GM18868 (cell line): Measurements from ENCODE around the gene ADPRH.
"Not testable (repeated sequence)": the region's sequence is repeated elsewhere in the genome, so short reads cannot be mapped to it uniquely, and the experiment has no call there.

Experiments used
- ATAC-seq: cut with Tn5 transposase; IDR thresholded peaks from one replicate; pipeline ENCODE4 v1.9.1; 2021; ENCODE audit warnings: mild to moderate bottlenecking, moderate library complexity; ENCODE audit not compliant: unreplicated experiment

ADPRH gene

DNA sequence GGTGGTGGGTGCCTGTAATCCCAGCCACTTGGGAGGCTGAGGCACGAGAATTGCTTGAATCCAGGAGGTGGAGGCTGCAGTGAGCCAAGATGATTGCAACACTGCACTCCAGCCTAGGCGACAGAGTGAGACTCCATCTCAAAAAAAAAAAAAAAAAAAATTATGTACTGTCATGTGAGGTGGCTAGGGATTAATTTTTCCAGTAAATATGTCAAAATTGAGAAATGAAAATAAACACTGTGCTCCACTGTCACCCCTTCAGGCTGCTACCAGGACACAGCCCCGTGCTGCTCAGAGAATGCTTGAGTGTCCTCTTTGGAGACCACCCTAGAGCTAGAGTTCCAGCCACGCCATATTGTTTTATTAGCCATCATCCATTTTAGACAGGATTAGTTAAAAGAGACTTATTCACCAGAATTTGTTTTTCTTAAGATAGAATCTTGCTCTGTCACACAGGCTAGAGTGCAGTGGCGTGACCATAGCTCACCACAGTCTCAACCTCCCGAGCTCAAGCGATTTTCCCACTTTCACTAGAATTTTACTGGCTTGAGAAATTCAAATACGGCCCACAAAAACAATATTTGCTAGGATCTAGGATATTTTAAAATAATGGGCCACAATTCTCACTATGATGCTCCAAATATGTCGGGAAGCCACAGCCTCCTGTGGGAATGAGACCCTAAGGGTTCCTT is 20.5 kb upstream of the ADPRH start:
- no peak for ATAC-seq

DNA sequence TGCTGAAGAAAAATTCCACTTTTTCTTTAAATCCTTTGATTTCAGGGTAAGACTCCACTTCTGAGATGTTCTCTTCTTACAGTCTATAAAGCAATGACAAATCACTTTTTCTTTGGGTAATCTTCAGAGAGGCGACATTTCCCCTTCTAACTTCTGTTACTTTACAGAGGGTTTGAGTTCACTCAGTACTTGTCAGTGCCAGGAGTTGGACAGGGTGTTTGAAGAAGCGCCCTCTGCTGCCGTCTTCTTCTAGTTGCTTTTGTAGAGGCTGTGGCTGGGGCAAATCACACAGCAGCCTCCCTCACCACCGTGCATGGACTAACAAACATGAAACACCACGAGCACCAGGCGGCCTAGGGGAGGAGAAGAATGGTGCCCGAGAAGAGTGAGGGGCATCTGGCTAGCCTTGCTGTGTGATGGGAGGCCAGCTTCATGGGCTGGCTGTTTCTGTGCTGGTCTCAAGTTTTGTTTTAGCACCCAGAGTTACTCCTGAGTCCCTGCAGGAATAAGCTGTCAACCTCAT is 19.8 kb upstream of the ADPRH start, which contains the start of gene CD80:
TSS of gene CD80 (minus strand) at position 174 of the 523 bp plus-strand sequence. CDS start 1,886 bp downstream, outside the sequence.
- peak; percentile 54 for ATAC-seq

DNA sequence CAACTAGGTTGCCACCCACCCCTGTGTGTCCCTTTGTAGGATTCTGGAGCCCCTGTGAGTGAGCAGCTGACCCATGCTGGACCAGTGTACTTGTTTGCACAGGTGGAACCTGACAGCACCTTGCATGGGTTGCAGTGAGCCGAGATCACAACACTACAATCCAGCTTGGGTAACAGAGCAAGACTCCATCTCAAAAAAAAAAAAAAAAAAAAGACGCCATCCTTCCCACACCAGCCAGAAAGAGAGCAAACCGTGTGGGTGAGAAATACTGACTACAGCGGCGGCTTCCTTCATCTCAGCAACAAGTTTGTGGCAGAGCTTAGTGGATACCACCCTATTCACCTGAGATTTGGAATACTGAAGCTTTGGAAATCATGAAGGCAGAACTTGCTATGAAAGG is 19.1 kb upstream of the ADPRH start:
- ATAC-seq: no peak

DNA sequence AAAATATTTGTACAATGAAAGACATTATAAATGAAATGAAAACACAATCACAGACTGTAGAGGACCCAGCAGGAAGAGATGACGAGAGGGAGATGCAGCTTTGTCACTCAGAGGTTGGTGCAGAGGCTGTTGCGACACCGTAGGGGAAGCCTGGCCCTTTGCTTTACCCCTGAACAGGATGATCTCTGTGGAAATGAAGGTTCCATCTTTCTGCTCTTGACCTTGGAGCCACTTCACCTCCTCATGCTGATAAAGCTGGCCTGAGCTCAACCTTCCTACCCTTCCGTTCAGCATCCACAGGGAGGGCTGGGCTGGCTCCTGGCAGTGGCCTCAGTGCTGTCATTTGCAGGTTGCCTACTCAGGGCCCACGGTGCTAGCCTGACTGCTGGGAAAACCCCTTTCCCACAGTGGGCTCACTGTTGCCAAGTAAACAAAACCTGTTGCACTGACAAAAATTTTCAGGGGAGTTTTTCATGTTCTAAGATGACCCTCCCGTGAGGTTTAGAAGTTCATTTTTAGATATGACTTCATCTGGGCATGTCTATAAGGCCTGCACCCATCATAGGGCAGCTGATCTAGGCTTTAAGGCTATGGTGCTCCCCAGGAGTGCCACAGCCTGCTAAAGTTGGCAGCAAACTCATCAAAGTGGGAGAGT is 16.9 kb upstream of the ADPRH start:
- peak; percentile 75 for ATAC-seq

DNA sequence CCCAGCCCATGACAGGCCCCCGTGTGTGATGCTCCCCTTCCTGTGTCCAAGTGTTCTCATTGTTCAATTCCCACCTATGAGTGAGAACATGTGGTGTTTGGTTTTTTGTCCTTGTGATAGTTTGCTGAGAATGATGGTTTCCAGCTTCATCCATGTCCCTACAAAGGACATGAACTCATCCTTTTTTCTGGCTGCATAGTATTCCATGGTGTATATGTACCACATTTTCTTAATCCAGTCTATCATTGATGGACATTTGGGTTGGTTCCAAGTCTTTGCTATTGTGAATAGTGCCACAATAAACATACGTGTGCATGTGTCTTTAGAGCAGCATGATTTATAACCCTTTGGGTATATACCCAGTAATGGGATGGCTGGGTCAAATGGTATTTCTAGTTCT is 16.0 kb upstream of the ADPRH start:
- ATAC-seq: not testable (repeated sequence)

DNA sequence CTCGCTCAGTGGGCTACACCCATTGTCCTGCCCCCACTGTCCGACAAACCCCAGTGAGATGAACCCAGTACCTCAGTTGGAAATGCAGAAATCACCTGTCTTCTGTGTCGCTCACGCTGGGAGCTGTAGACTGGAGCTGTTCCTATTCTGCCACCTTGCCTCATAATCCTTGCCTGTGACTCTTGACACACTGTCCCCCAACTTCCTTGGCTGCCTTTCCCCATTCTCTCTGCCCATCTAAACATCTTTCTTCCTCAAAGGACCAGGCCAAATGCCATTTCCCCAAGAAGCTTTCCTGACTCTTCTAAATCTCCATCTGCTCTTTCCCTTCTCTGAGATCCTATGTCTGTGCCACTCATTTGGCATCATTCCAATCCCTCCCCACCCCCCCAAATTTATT is 10.1 kb upstream of the ADPRH start:
- ATAC-seq: no peak

DNA sequence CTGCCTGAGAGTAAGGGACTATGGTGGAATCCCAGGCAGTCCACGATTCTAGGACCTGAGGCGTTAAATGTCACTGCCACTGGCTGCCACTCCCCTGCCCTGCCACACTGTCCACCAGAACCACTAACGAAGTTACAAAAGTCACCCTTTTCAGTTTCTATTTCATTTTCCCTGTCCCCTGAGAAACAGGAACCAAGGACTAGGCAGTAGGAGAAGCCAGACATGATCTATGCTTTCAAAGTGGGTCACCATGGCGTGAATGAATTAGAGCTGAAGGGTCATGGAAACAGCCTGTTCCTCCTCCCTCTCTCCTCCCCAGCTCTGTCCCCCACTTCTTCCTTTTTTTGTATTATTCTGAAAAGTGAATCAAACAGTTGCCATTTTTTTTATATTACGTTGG is 9.1 kb upstream of the ADPRH start:
- ATAC-seq: peak; percentile 63

DNA sequence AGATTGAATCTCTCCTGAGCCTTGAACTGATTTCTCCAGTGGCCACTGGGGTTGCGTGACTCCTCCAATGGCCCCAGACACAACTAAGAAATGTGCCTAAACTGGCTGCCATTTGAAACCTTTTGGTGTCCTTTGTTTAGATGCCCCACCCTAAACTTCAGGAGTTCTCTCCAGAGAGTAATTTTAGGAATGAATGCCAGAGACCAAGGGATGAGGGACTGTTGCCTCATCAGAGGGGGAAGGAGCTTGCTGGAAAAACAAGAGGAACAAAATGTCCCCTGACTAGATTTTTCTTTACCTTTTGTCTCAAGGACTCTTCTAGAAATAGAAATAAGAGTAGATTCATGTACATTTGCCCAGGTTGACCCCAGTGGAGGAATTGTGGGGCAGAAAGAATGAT is 8.1 kb upstream of the ADPRH start:
- ATAC-seq: no peak

DNA sequence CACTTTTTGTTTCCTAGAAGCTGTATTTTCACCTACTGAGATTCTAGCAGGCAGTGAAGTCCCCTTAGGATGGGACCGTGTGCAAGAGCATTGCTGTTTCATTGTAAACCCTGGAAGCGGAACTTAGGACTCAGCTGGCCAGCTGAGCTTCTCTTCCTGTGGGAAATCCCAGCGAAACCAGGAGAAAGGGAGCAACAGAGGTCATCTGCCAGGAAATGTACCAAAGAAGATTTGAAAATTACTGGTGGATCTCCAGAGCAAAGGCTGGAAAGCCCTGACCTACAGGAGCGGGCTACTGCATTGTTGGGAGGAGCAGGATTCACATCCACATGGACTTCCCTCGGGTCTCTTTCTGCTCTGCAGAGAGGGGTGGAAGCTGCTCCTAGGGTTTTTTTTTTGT is 7.6 kb upstream of the ADPRH start:
- no peak for ATAC-seq

DNA sequence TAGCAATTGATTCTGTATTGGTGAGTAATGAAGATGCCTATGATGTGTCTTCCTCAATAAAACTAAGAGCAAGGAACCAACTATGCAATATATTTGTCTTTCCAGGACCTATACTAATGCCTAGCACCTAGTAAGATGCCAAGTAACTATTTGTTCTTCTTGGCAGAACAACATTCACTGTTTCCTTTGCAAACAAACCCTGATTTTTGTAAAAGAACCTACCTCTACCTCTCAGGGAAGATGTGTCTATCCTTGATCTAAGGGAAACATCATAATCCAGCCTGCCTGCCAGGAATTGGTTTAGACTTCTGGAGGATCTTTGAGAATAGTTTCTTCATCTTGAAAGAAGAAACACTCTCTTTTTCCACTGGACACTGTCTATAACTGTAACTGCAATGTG is 3.8 kb upstream of the ADPRH start:
- no peak for ATAC-seq

DNA sequence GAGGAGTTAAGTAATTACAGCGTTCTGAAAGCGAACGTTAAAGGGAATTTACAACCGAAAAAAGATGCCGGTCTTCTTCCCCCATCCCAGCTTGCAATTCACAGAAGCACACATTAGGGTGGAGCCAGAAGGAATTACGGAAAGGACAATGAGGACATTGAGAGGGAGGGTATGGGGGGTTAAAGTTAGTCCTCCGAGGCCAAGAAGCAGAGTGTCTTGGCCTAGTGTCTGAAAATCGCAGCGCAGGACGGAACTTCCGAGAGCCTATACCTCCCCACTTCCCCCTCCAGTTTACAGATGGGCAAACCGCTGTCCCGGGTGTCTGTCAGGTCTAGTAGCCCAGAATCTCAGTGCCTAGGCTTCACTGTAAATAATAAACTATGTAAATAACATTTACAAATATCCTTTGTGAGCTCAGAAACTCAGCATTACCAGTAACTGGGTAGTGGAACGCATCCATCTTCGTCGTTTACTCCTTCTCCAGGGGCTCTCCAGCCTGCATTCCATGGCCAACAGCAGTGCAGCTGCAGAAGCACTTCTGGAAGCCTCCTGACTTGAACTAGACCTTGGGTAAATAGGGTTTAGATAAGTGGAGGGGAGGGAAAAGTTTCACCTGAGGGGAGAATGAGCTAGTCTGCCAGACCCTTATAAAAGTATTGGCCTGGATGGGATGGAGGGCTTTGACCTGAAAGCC is 922 bp downstream of the ADPRH start:
- ATAC-seq: peak; percentile 68

DNA sequence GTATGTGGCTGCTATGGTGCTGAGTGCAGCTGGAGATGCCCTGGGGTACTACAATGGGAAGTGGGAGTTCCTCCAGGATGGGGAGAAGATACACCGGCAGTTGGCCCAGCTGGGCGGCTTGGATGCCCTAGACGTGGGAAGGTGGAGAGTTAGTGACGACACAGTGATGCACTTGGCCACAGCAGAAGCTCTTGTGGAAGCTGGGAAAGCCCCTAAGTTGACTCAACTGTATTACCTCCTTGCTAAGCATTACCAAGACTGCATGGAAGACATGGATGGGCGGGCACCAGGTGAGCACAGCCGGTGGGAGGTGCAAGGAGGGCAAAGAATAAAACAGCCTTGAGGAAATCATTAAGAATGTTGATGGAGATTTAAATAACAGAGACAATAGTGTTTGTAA is 2.9 kb downstream of the ADPRH start:
- peak; percentile 58 for ATAC-seq

DNA sequence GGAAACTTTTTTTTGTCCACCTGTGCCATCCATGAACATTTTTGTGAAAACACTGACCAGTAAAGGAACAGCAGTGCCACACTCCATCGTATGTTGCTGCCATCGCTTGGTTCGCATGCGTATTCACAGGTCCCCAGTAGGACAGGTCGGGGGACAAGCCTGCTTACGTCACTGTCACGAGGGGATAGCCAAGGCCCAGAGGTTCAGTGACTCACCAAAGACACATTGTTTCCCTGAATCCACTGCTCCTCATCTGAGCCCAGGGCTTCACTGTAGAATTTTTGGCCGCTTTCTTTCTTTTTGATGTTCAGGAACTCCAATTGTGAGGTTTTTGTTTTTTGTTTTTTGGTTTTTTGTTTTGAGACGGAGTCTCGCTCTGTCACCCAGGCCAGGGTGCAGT is 5.9 kb downstream of the ADPRH start:
- ATAC-seq: no peak

DNA sequence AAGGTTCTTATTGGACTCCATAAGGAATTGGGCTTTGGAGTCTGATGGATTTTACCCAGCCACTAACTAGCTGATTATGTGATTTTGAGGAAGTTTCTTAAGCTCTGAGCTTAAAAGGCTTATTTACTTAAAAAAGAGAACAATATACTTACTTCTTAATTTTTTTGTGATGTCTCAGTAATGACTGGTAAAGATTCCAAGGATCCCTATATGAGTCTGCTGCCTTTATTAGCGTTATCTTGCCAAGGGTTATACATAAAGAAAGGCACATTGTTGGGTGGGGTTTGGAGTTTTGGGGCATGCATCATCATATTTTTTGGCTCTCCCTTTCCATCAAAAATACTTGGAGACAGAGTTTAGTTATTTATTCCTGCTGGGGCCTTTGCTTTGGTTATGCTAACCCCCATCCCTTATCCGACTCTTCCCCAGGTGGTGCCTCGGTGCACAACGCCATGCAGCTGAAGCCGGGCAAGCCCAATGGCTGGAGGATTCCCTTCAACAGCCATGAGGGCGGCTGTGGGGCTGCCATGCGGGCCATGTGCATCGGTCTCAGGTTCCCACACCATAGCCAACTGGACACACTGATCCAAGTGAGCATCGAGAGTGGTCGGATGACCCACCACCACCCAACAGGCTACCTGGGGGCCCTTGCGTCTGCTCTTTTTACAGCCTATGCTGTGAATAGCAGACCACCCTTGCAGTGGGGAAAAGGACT is 6.7 kb downstream of the ADPRH start:
- ATAC-seq: no peak

DNA sequence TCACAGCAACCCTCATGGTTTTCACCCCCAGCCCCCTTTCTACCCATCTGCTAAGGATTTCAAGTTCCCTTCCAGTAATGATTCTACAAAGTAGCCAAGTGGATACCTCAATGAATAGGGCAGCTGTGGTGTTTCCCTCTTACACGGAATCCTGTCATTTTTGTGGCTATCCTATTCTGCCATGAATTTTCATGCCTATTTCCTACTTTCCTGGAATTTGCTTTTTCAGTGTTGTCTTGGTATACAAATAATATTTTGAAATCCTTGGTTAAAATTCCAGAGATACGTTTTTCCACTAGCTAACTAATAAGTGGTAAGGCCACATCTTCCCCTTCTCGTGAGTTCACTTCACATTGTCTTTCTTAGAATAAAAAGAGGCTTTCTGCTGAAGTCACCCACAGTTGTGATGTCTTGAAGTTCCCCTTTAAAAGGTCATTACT is 7.5 kb downstream of the ADPRH start:
- ATAC-seq: no peak

DNA sequence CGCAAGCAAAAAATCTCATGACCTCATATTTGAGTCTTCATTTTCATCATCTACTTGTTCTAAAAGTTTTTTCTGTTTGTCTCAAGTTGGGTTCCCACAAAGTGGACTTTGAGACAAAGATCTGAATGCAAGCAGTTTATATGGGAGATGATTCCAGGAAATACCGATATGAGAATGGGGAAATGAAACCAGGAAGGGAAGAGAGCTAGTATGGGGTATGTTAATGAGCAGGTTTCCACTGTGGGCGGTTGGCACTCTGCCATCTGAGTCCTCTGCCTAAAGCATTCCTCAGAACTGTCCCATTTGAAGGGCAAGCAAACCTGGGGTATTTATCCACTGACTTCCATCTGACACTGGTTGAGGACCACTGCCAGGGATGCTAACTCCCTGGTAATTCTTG is 8.8 kb downstream of the ADPRH start:
- peak; percentile 48 for ATAC-seq

DNA sequence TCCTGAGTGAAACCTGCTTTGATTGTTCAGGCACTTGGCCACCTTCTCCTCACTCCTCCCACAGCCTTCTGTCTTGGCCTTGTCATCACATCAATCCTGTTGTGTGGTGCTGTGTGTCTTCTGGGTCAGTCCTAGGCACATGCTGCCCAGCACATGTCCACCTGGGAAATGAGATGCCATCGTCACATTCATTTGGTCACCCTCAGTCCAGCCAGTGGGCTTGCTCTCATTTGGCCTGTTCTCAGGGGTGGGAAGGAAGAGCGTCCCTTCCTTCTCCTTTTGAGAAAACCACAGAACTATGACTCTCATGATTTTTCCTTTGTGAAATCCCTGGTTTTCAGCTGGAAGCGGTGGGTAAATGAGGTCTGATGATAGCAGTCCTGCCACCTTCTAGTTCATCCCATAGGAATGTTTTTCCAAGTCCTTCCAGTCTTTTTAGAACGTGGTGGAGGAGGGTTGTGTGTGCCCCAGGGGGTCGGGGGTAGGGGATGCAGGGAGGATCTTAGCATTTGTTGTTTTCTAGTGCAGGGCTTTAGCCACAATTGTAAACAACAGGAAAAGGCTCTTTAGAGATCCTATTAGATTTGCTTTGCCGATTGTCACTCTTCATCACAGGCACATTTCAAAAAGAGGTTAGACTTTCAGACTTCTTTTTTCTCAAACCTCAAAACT is 9.9 kb downstream of the ADPRH start:
- ATAC-seq: no peak

DNA sequence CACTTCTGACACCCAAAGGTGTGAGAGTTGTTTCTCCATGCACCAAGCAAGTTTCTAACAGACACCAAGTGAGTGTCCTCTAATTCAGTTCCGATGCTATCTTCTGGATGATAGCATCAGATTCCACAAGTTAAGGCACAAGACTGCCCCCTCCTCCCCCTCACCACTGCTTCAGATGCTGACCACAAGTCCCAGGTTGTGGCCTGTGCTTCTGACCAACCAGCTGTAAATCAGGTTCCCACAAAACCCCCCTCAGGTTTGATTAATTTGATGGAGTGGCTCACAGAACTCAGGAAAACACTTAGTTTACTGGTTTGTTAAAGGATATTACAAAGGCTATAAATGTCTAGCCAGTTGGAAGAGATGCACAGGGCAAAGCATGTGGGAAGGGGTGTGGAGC is 11.4 kb downstream of the ADPRH start:
- ATAC-seq: no peak

DNA sequence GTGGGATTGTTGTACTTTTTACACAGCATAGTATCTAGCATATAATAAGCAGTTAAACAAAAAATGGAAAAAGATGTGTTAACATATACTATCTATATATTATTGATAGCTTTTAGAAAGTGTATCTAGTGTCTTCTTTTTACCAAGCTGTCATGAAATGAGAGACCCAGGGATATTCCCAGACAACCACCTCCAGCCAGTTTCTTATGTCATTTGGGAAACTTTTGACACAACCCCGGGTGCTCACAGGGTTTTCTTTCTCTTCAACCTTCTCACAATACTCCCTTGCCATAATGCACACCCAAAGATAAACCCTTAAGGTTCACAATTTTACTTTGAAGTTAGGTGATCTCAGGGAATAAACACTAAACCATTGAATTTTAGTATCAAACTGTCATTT is 13.6 kb downstream of the ADPRH start:
- ATAC-seq: no peak

DNA sequence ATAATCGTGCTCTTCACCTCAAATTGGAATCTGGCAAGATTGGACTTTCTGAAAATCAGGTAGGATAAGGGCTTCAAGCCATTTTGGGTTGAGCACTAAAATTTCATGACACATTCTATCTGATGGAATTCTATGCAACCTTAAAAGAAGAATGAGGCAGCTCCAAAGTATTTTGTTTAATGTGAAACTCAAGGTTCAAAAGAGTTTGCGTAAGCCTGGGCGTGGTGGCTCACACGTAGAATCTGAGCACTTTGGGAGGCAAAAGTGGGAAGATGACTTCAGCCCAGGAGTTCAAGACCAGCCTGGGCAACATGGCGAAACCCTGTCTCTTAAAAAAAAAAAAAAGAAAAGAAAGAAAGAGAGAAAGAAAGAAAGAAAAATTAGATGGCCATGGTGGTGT is 14.8 kb downstream of the ADPRH start:
- no peak for ATAC-seq

DNA sequence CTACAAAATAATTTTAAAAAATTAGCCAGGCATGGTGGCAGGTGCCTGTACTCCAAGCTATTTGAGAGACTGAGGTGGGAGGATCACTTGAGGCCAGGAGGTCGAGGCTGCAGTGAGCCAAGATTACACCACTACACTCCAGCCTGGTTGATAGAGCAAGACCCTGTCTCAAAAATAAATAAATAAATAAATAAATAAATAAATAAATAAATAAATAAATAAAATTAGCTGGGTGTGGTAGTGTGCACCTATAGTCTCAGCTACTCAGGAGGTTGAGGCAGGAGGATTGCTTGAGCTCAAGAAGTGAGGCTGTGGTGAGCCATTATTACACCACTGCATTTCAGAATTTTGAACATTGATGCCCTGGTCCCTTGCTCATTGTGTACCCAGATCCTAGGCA is 15.6 kb downstream of the ADPRH start:
- not testable (repeated sequence) for ATAC-seq
